Fibroblast of lung (primary cell): ENCODE data around the gene HOXA1. TPM values are rescaled to one million over a fixed set of nuclear protein-coding genes. Genes with fewer than 3 reads are reported as not detected.

Experiments used
- DNase-seq, 2 donors: peaks; one replicate each; pipeline versions ENCODE4 v3.0.0 to v3.0.0-alpha.2; 2010; ENCODE audit warnings: low read depth in 2 of 2
- H2AFZ ChIP-seq: 2 replicates; pipeline ENCODE4 v1.5.1; 2012; ENCODE audit warnings: low read length, control low read depth, inconsistent platforms
- H3K27ac ChIP-seq: 2 replicates; pipeline ENCODE4 v1.5.1; 2011; ENCODE audit warnings: low read length, control low read depth; ENCODE audit not compliant: insufficient read depth
- H3K27me3 ChIP-seq: 2 replicates; pipeline ENCODE4 v1.5.1; 2011; ENCODE audit warnings: mild to moderate bottlenecking, low read length; ENCODE audit not compliant: control insufficient read depth, insufficient read depth
- H3K36me3 ChIP-seq: 2 replicates; pipeline ENCODE4 v1.5.1; 2011; ENCODE audit warnings: low read length; ENCODE audit not compliant: control insufficient read depth, insufficient read depth
- H3K4me1 ChIP-seq: 2 replicates; pipeline ENCODE4 v1.5.1; 2011; ENCODE audit warnings: low read length; ENCODE audit not compliant: control insufficient read depth, insufficient read depth; ENCODE audit errors: extremely low read depth
- H3K4me2 ChIP-seq: 2 replicates; pipeline ENCODE4 v1.5.1; 2011; ENCODE audit warnings: low read length, control low read depth; ENCODE audit not compliant: insufficient read depth; ENCODE audit errors: extremely low read depth
- H3K4me3 ChIP-seq, 4 experiments: fragments of 200-600 bp in 1 of 4; sonication (generic) in 1 of 4; replicated peaks in 1 of 4; 2 replicates each; pipeline ENCODE4 v1.5.1; 2011 to 2016; ENCODE audit warnings: low read length in 4 of 4, low read depth in 3 of 4, mild to moderate bottlenecking in 3 of 4, control low read depth in 2 of 4, inconsistent platforms in 1 of 4, mixed read lengths in 1 of 4; ENCODE audit not compliant: insufficient read depth in 1 of 4; ENCODE audit errors: control extremely low read depth in 1 of 4
- H3K79me2 ChIP-seq: 2 replicates; pipeline ENCODE4 v1.5.1; 2012; ENCODE audit warnings: mild to moderate bottlenecking, low read length, inconsistent platforms; ENCODE audit not compliant: control insufficient read depth, insufficient read depth
- H3K9ac ChIP-seq: 2 replicates; pipeline ENCODE4 v1.5.1; 2011; ENCODE audit warnings: mild to moderate bottlenecking, low read length, control low read depth; ENCODE audit not compliant: insufficient read depth
- H3K9me3 ChIP-seq: 2 replicates; pipeline ENCODE4 v1.5.1; 2012; ENCODE audit warnings: low read depth, low read length; ENCODE audit not compliant: control insufficient read depth, insufficient read depth
- H4K20me1 ChIP-seq: 2 replicates; pipeline ENCODE4 v1.5.1; 2011; ENCODE audit warnings: low read length; ENCODE audit not compliant: control insufficient read depth, insufficient read depth; ENCODE audit errors: extremely low read depth
- EZH2 ChIP-seq: IDR thresholded peaks from 2 replicates; pipeline ENCODE4 v1.5.1; 2012; ENCODE audit warnings: low read length, control low read depth, mild to moderate bottlenecking; ENCODE audit errors: missing control alignments
- polyA plus RNA-seq, 2 donors: library from polyadenylated mRNA; depleted of rRNA in 1 of 2; stranded (reverse) in 1 of 2; unstranded in 1 of 2; fragments of >200 nt; gene quantifications; 2 replicates each; pipeline ENCODE4 v1.2.1, GENCODE V29; 2011 to 2012; ENCODE audit warnings: missing spikeins in 1 of 2
- total RNA-seq: library from RNA; depleted of rRNA; stranded (reverse); fragments of >200 nt; gene quantifications from 2 replicates; pipeline ENCODE4 v1.2.1, GENCODE V29; 2014
- TF ChIP-seq, protein P1 (sequence below), 2 donors: IDR thresholded peaks in 1 of 2; conservative IDR thresholded peaks in 1 of 2; 1 replicate in 1 of 2; 2 replicates in 1 of 2; pipeline ENCODE4 v1.5.1; 2011 to 2012; ENCODE audit warnings: low read length in 2 of 2, control low read depth in 1 of 2, inconsistent platforms in 1 of 2, low read depth in 1 of 2, mild to moderate bottlenecking in 1 of 2

HOXA1 gene
- total and polyA plus RNA-seq, 2 donors (not counting 1 experiment from before 2014, with no cell fraction given) = 0.50 to 0.83 TPM

DNA sequence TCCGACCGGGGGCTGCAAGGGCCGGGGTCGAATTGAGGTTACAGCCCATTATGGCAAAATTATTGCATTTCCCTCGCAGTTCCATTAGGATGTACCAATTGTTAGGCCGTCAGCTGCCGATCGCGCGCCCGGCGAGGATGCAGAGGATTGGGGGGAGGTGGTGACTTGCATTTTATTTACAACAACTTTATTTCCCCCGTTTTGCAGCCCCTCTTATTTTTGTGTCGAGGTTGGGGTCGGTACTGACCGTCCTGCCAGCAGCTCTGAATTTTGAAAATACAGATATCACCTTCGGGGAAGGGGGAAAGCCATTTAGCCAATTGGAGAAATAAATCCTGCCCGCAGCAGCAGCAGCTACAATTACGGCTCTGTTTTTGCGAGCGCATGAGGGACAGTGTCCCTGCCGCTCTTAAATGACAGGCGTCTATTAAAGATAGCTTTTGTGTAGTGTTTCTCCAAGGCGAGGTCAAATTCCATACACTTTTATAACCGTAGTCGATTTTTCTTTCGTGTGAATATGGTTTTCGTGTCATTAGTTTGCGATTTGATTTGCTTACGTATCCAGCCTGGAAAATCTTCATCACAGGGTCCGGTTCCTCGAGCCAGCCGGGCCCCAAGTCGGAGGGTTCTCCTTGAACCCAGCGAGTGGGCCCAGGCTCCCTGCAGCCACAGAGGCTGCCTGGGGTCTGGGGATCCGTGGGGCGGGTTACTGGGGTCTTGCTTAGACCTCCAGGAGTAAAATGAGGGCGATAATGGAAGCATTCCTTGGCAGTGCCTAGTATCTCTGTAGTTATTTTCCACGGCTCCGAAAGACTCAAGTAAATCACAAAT, 48.4 kb upstream of the HOXA1 start:
- peak overlapping the region; percentile 2 for H2AFZ ChIP-seq
- peaks cover 28% of the 10 kb centered on the region for H3K4me1 ChIP-seq
- DNase-seq = peak in 1 of 2 donors; percentile 76
- H3K4me2 ChIP-seq = peak overlapping the region; percentile 99
- H3K4me3 ChIP-seq = peak overlapping the region; percentile 41 to 61 (median 48)
- no peaks in the 10 kb centered on the region for H3K9me3 ChIP-seq
- TF ChIP-seq, protein P1, sequence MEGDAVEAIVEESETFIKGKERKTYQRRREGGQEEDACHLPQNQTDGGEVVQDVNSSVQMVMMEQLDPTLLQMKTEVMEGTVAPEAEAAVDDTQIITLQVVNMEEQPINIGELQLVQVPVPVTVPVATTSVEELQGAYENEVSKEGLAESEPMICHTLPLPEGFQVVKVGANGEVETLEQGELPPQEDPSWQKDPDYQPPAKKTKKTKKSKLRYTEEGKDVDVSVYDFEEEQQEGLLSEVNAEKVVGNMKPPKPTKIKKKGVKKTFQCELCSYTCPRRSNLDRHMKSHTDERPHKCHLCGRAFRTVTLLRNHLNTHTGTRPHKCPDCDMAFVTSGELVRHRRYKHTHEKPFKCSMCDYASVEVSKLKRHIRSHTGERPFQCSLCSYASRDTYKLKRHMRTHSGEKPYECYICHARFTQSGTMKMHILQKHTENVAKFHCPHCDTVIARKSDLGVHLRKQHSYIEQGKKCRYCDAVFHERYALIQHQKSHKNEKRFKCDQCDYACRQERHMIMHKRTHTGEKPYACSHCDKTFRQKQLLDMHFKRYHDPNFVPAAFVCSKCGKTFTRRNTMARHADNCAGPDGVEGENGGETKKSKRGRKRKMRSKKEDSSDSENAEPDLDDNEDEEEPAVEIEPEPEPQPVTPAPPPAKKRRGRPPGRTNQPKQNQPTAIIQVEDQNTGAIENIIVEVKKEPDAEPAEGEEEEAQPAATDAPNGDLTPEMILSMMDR (conservative IDR thresholded peaks at IDR 0.05 in 1 of 2, IDR thresholded peaks at IDR 0.05 in 1 of 2; ENCODE audit: low read depth in 1 of 2, low read length in 2 of 2) = no peak
- no peak for TF ChIP-seq EZH2
- H3K27me3 ChIP-seq = no peaks in the 10 kb centered on the region
- H3K36me3 ChIP-seq = peaks cover 2% of the 10 kb centered on the region
- peak overlapping the region; percentile 70 for H3K9ac ChIP-seq
- H3K79me2 ChIP-seq = peaks cover 94% of the 10 kb centered on the region
- no peaks in the 10 kb centered on the region for H4K20me1 ChIP-seq
- H3K27ac ChIP-seq = peak overlapping the region; percentile 98

DNA sequence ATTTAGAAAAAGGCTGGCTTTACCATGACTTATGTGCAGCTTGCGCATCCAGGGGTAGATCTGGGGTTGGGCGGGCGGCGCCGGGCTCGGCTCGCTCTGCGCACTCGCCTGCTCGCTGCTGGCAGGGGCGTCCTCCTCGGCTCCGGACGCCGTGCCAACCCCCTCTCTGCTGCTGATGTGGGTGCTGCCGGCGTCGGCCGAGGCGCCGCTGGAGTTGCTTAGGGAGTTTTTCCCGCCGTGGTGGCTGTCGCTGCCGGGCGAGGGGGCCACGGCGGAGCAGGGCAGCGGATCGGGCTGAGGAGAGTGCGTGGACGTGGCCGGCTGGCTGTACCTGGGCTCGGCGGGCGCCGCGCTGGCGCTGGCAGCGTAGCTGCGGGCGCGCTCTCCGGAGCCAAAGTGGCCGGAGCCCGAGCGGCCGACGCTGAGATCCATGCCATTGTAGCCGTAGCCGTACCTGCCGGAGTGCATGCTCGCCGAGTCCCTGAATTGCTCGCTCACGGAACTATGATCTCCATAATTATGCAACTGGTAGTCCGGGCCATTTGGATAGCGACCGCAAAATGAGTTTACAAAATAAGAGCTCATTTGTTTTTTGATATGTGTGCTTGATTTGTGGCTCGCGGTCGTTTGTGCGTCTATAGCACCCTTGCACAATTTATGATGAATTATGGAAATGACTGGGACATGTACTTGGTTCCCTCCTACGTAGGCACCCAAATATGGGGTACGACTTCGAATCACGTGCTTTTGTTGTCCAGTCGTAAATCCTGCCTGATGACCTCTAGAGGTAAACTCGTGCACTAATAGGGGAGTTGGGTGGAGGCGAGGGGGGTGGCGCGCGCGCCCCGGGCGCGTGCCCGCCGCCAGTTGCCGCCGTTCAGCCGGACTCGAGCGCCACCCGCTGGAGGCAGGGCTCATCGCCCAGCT, 47.5 kb upstream of the HOXA1 start, which contains the start of gene HOXA5:
Gene HOXA5 (minus strand): TSS at position 659 of the 927 bp plus-strand sequence. CDS start 74 bp downstream, at position 585.
- Histone ChIP-seq H3K9me3 (no peaks in the 10 kb centered on the region), H3K4me3 (peak within 1 kb of the TSS; percentile 89 to 99 (median 94)), H3K36me3 (peaks cover 2% of the 10 kb centered on the region), H3K27me3 (no peaks in the 10 kb centered on the region), H3K27ac (peak within 1 kb of the TSS; percentile 98), H2AFZ (peak within 1 kb of the TSS; percentile 2), H3K4me1 (peaks cover 21% of the 10 kb centered on the region), H3K79me2 (peaks cover 89% of the 10 kb centered on the region), H3K4me2 (peak within 1 kb of the TSS; percentile 99), H3K9ac (peak within 1 kb of the TSS; percentile 98), H4K20me1 (no peaks in the 10 kb centered on the region)
- TF ChIP-seq, protein P1 (conservative IDR thresholded peaks at IDR 0.05 in 1 of 2, IDR thresholded peaks at IDR 0.05 in 1 of 2; ENCODE audit: low read depth in 1 of 2, low read length in 2 of 2) = peak; percentile 70 to 92
- no peak for TF ChIP-seq EZH2
- DNase-seq = peak; percentile 91 to 100

DNA sequence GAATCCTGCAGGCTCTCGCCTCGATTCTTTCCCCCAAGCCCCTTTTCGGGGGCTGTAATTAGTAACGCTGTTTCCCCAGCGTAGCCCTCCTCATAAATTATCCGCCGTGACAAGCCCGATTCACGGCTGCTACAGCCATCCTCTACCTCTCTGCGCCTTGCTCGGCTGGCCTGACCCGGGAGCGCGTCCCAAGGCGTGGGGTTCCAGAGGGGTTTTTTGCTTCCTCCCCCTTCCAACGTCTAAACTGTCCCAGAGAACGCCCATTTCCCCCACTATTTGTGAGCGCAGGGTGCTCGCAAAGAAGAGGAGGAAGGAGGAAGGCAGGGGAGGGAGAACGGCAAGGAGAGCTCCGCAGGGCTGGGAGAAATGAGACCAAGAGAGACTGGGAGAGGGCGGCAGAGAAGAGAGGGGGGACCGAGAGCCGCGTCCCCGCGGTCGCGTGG, 46.8 kb upstream of the HOXA1 start:
- Histone ChIP-seq H3K27ac (peak overlapping the region; percentile 98), H3K4me2 (peak overlapping the region; percentile 99), H3K79me2 (peaks cover 89% of the 10 kb centered on the region), H2AFZ (no peak overlapping the region), H3K9ac (peak overlapping the region; percentile 98), H3K4me1 (peaks cover 18% of the 10 kb centered on the region), H3K36me3 (peaks cover 2% of the 10 kb centered on the region), H4K20me1 (no peaks in the 10 kb centered on the region), H3K27me3 (no peaks in the 10 kb centered on the region), H3K4me3 (peak overlapping the region; percentile 89 to 99 (median 94)), H3K9me3 (no peaks in the 10 kb centered on the region)
- TF ChIP-seq, protein P1 (conservative IDR thresholded peaks at IDR 0.05 in 1 of 2, IDR thresholded peaks at IDR 0.05 in 1 of 2; ENCODE audit: low read depth in 1 of 2, low read length in 2 of 2) = no peak
- no peak for DNase-seq
